GM19395 (cell line): ENCODE measurements around the gene LRRC45.

Source experiments
- ATAC-seq: cut with Tn5 transposase; IDR thresholded peaks from one replicate; pipeline ENCODE4 v1.9.1; 2021; ENCODE audit warnings: mild to moderate bottlenecking, moderate library complexity; ENCODE audit not compliant: unreplicated experiment

LRRC45 gene

GRCh38 chr17:82060614-82061013 is 37.5 kb downstream of the LRRC45 start:
- ATAC-seq: no peak

GRCh38 chr17:82061047-82061925 is 38.2 kb downstream of the LRRC45 start:
- ATAC-seq: no peak

GRCh38 chr17:82062076-82062983 is 39.2 kb downstream of the LRRC45 start:
- ATAC-seq: no peak

- no peak for ATAC-seq
These were observed 39.9 kb downstream of the LRRC45 start for GRCh38 chr17:82062984-82063368.

- no peak for ATAC-seq
These were observed 40.6 kb downstream of the LRRC45 start for GRCh38 chr17:82063424-82064415.

GRCh38 chr17:82064433-82065192 is 41.5 kb downstream of the LRRC45 start:
- no peak for ATAC-seq

GRCh38 chr17:82065193-82065637 is 42.1 kb downstream of the LRRC45 start:
- ATAC-seq: peak; percentile 32

GRCh38 chr17:82065638-82066303 is 42.7 kb downstream of the LRRC45 start, which contains the start of gene DUS1L:
DUS1L (minus strand) TSS chr17:82065804; CDS start chr17:82065059, 745 bp downstream.
- peak; percentile 61 for ATAC-seq

- ATAC-seq: no peak
These were observed 47.5 kb downstream of the LRRC45 start for GRCh38 chr17:82070611-82071010.

- no peak for ATAC-seq
These were observed 49.7 kb downstream of the LRRC45 start for GRCh38 chr17:82072827-82073226.

GRCh38 chr17:82073446-82073845 is 50.3 kb downstream of the LRRC45 start:
- ATAC-seq: no peak

GRCh38 chr17:82076018-82076784 is 53.1 kb downstream of the LRRC45 start:
- no peak for ATAC-seq

GRCh38 chr17:82076785-82077591 is 53.9 kb downstream of the LRRC45 start:
- ATAC-seq: no peak

- ATAC-seq: no peak
These were observed 54.7 kb downstream of the LRRC45 start for GRCh38 chr17:82077617-82078358.

GRCh38 chr17:82078433-82078832 is 55.3 kb downstream of the LRRC45 start:
- no peak for ATAC-seq

GRCh38 chr17:82079001-82079677 is 56.0 kb downstream of the LRRC45 start:
- no peak for ATAC-seq
